HepG2 (cell line): Measurements from ENCODE around the gene TIMM44. TPM values are rescaled to one million over a fixed set of nuclear protein-coding genes. Genes with fewer than 3 reads are reported as not detected.

ENCODE experiments used
- BCL6 ChIP-seq: IDR thresholded peaks from 2 replicates; pipeline ENCODE4 v1.6.1; 2016; ENCODE audit warnings: missing genetic modification reagents, missing compliant biosample characterization
- BCLAF1 ChIP-seq: fragments of 450-650 bp; IDR thresholded peaks from 2 replicates; pipeline ENCODE4 v1.6.1; 2017; ENCODE audit warnings: mild to moderate bottlenecking
- CBX2 ChIP-seq, 2 experiments: fragments of 200-600 bp in 1 of 2; sonication (generic); formaldehyde crosslinking in 1 of 2; IDR thresholded peaks; 2 replicates each; pipeline versions ENCODE4 v1.7.0 to v1.8.1; 2018 to 2022; ENCODE audit warnings: low read depth in 2 of 2, low read length in 1 of 2, mild to moderate bottlenecking in 1 of 2, missing genetic modification reagents in 1 of 2
- ELF3 ChIP-seq: IDR thresholded peaks from 2 replicates; pipeline ENCODE4 v1.6.1; 2016; ENCODE audit warnings: missing genetic modification reagents, missing compliant biosample characterization
- ERF ChIP-seq: IDR thresholded peaks from 2 replicates; pipeline ENCODE4 v1.6.1; 2018; ENCODE audit warnings: missing biosample characterization, missing genetic modification reagents
- HNF4A ChIP-seq: sonication (generic); formaldehyde crosslinking; IDR thresholded peaks from 2 replicates; pipeline ENCODE4 v1.4.0; 2020; ENCODE audit warnings: missing genetic modification reagents
- RARG ChIP-seq: sonication (generic); formaldehyde crosslinking; IDR thresholded peaks from 2 replicates; pipeline ENCODE4 v1.4.0; 2020; ENCODE audit warnings: low read depth, mild to moderate bottlenecking, missing genetic modification reagents
- SP4 ChIP-seq: sonication (generic); formaldehyde crosslinking; IDR thresholded peaks from 2 replicates; pipeline ENCODE4 v1.8.1; 2023; ENCODE audit warnings: mild to moderate bottlenecking, missing genetic modification reagents
- STAT5B ChIP-seq: sonication (generic); formaldehyde crosslinking; IDR thresholded peaks from 2 replicates; pipeline ENCODE4 v1.4.0; 2020; ENCODE audit warnings: missing genetic modification reagents
- TCF12 ChIP-seq, 2 experiments: fragments of 450-650 bp in 1 of 2; sonication (generic) in 1 of 2; formaldehyde crosslinking in 1 of 2; IDR thresholded peaks; 2 replicates each; pipeline versions ENCODE4 v1.6.1 to v1.8.0; 2017 to 2022; ENCODE audit warnings: antibody characterized with exemption in 1 of 2, mild to moderate bottlenecking in 1 of 2, missing genetic modification reagents in 1 of 2, moderate library complexity in 1 of 2
- TMF1 ChIP-seq: sonication (generic); formaldehyde crosslinking; IDR thresholded peaks from 2 replicates; pipeline ENCODE4 v1.8.1; 2022; ENCODE audit warnings: low read depth, missing genetic modification reagents
- ZBTB21 ChIP-seq: sonication (generic); formaldehyde crosslinking; IDR thresholded peaks from 2 replicates; pipeline ENCODE4 v1.4.0; 2020; ENCODE audit warnings: missing genetic modification reagents
- ZBTB33 ChIP-seq: sonication (generic); formaldehyde crosslinking; IDR thresholded peaks from 2 replicates; pipeline ENCODE4 v1.4.0; 2020; ENCODE audit warnings: missing genetic modification reagents
- ZNF225 ChIP-seq: sonication (generic); formaldehyde crosslinking; IDR thresholded peaks from 2 replicates; pipeline ENCODE4 v1.4.0; 2020; ENCODE audit warnings: mild to moderate bottlenecking, missing genetic modification reagents
- ZNF317 ChIP-seq: sonication (generic); formaldehyde crosslinking; IDR thresholded peaks from 2 replicates; pipeline ENCODE4 v1.5.0; 2020; ENCODE audit warnings: mild to moderate bottlenecking, missing genetic modification reagents
- ZNF589 ChIP-seq: sonication (generic); formaldehyde crosslinking; conservative IDR thresholded peaks from 2 replicates; pipeline ENCODE4 v1.8.0; 2022; ENCODE audit warnings: mild to moderate bottlenecking, moderate library complexity, missing genetic modification reagents
- ZNF724P ChIP-seq: sonication (generic); formaldehyde crosslinking; IDR thresholded peaks from 2 replicates; pipeline ENCODE4 v1.8.0; 2022; ENCODE audit warnings: missing genetic modification reagents, borderline replicate concordance
- polyA plus RNA-seq, 8 experiments: library from polyadenylated mRNA; depleted of rRNA in 3 of 8; stranded (reverse) in 7 of 8; unstranded in 1 of 8; fragments of >200 nt; fragmentation: Illumina TruSeq in 4 of 8; extraction: Trizol in 4 of 8; gene quantifications; 2 replicates each; pipeline versions ENCODE4 v1.2.1 to v1.2.3, GENCODE V29; 2011 to 2016; ENCODE audit warnings: low read depth in 4 of 8, missing spikeins in 1 of 8, mixed read lengths in 1 of 8; ENCODE audit not compliant: insufficient read depth in 1 of 8
- total RNA-seq, 5 experiments: library from RNA; depleted of rRNA; stranded (reverse); fragments of >200 nt; fragmentation: Illumina TruSeq; extraction: Trizol; gene quantifications; 2 replicates each; pipeline ENCODE4 v1.2.3, GENCODE V29; 2016; ENCODE audit warnings: low read depth in 1 of 5
- TF ChIP-seq, protein P1 (sequence below): sonication (generic); formaldehyde crosslinking; IDR thresholded peaks from 2 replicates; pipeline ENCODE4 v1.4.0; 2020; ENCODE audit warnings: missing genetic modification reagents
- TF ChIP-seq, protein P2 (sequence below): sonication (generic); formaldehyde crosslinking; IDR thresholded peaks from 2 replicates; pipeline ENCODE4 v1.4.0; 2020; ENCODE audit warnings: missing genetic modification reagents, mild to moderate bottlenecking, borderline replicate concordance

Gene TIMM44
- total and polyA plus RNA-seq, 2 of the 13 experiments (the other 11 are each of a cell fraction or from before 2014, with no cell fraction given), result 42.9 to 72.6 TPM

- TF ChIP-seq ZBTB33 (CRISPR knock-in tag), result peak; percentile 27; the same call in 1 of the 2 replicates
- TF ChIP-seq STAT5B (CRISPR knock-in tag), result no peak
- TF ChIP-seq ERF, result peak; percentile 44; the same call in 1 of the 2 replicates
- TF ChIP-seq, protein P1, sequence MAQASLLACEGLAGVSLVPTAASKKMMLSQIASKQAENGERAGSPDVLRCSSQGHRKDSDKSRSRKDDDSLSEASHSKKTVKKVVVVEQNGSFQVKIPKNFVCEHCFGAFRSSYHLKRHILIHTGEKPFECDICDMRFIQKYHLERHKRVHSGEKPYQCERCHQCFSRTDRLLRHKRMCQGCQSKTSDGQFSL (CRISPR knock-in tag), result no peak
- no peak for TF ChIP-seq ZNF225 (CRISPR knock-in tag)
- TF ChIP-seq ZBTB21 (CRISPR knock-in tag), result no peak
- TF ChIP-seq BCLAF1, result no peak
- TF ChIP-seq TMF1 (CRISPR knock-in tag), result no peak
- TF ChIP-seq, protein P2, sequence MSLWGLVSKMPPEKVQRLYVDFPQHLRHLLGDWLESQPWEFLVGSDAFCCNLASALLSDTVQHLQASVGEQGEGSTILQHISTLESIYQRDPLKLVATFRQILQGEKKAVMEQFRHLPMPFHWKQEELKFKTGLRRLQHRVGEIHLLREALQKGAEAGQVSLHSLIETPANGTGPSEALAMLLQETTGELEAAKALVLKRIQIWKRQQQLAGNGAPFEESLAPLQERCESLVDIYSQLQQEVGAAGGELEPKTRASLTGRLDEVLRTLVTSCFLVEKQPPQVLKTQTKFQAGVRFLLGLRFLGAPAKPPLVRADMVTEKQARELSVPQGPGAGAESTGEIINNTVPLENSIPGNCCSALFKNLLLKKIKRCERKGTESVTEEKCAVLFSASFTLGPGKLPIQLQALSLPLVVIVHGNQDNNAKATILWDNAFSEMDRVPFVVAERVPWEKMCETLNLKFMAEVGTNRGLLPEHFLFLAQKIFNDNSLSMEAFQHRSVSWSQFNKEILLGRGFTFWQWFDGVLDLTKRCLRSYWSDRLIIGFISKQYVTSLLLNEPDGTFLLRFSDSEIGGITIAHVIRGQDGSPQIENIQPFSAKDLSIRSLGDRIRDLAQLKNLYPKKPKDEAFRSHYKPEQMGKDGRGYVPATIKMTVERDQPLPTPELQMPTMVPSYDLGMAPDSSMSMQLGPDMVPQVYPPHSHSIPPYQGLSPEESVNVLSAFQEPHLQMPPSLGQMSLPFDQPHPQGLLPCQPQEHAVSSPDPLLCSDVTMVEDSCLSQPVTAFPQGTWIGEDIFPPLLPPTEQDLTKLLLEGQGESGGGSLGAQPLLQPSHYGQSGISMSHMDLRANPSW (CRISPR knock-in tag), result no peak
- peak; percentile 96 for TF ChIP-seq SP4 (CRISPR knock-in tag)
- TF ChIP-seq CBX2 (IDR thresholded peaks at IDR 0.05; ENCODE audit: low read depth, low read length), result no peak
- TF ChIP-seq CBX2 (CRISPR knock-in tag; IDR thresholded peaks at IDR 0.05; ENCODE audit: low read depth), result 0 out of 2 replicates have a peak, but pooled peaks have one; percentile 54
- no peak for TF ChIP-seq RARG (CRISPR knock-in tag)
- peak; percentile 40 for TF ChIP-seq HNF4A
- TF ChIP-seq BCL6 (CRISPR knock-in tag), result no peak
- no peak for TF ChIP-seq TCF12 (IDR thresholded peaks at IDR 0.05)
- no peak for TF ChIP-seq TCF12 (CRISPR knock-in tag; IDR thresholded peaks at IDR 0.05)
- no peak for TF ChIP-seq ZNF317
- no peak; the same call in 1 of the 2 replicates for TF ChIP-seq ZNF724P
- peak; percentile 66; the same call in 1 of the 2 replicates for TF ChIP-seq ELF3 (CRISPR knock-in tag)
- 0 out of 2 replicates have a peak, but pooled peaks have one; percentile 16 for TF ChIP-seq ZNF589 (CRISPR knock-in tag)
Observed at GRCh38 chr19:7919610-7920518, 23.6 kb downstream of the TIMM44 start, which contains the start of gene SNAPC2 (continued).
